GM13977 (cell line): ENCODE data around the gene GUCY2C.

Experiments used
- DNase-seq: peaks from one replicate; pipeline ENCODE4 v3.0.0; 2012; ENCODE audit warnings: low spot score
- in situ Hi-C: fragments of 300-500 bp; cut with MboI; formaldehyde crosslinking; loops from one replicate; pipeline ENCODE4 v1.12.0; 2022; ENCODE audit warnings: low sequenced_read_pairs, low pct_unique_long_range_greater_than_20kb, mixed read lengths, inconsistent platforms; ENCODE audit not compliant: unreplicated experiment
- TF ChIP-seq, protein P1 (sequence below): IDR thresholded peaks from 2 replicates; pipeline ENCODE4 v1.5.1; 2012; ENCODE audit warnings: mild to moderate bottlenecking, control low read depth; ENCODE audit not compliant: insufficient read depth; ENCODE audit errors: extremely low read depth, missing control alignments

GUCY2C gene

DNA sequence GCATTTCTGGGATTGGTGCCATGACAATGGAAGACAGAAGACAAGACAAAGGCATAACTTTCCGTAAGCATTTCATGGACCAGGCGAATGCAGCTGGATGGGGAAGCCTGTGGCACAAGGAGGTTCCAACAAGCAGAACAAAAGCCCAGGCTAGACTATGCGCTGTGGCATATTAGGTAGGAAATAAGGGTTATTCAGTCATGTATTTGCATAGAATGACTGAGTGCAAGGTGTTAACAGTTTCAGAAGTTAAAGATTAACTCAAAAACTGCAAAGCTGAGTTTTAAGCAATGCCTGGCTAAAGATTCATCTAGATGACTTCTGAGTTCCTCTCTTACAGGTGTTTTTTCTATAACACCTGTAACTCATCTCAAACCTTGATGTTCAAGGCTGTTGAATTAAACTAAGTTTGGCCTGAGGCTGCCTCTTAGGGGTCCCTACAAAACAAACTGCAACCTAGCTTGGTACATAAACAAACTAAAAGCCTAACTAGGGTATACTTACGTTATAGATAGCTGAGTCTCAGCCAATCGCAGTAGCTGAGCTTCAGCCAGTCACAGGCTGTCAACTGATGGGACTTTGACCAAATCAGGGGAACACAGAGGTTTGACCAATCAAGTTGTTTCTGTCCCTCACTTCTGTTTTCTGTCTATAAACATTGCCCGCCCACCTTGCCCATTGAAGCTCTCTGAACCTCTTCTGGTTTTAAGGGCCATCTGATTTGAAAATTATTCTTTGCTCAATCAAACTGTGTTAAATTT lies 76.5 kb downstream of the GUCY2C start:
- in situ Hi-C loops = no loop called here
- TF ChIP-seq, protein P1, sequence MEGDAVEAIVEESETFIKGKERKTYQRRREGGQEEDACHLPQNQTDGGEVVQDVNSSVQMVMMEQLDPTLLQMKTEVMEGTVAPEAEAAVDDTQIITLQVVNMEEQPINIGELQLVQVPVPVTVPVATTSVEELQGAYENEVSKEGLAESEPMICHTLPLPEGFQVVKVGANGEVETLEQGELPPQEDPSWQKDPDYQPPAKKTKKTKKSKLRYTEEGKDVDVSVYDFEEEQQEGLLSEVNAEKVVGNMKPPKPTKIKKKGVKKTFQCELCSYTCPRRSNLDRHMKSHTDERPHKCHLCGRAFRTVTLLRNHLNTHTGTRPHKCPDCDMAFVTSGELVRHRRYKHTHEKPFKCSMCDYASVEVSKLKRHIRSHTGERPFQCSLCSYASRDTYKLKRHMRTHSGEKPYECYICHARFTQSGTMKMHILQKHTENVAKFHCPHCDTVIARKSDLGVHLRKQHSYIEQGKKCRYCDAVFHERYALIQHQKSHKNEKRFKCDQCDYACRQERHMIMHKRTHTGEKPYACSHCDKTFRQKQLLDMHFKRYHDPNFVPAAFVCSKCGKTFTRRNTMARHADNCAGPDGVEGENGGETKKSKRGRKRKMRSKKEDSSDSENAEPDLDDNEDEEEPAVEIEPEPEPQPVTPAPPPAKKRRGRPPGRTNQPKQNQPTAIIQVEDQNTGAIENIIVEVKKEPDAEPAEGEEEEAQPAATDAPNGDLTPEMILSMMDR = no peak
- DNase-seq = no peak

DNA sequence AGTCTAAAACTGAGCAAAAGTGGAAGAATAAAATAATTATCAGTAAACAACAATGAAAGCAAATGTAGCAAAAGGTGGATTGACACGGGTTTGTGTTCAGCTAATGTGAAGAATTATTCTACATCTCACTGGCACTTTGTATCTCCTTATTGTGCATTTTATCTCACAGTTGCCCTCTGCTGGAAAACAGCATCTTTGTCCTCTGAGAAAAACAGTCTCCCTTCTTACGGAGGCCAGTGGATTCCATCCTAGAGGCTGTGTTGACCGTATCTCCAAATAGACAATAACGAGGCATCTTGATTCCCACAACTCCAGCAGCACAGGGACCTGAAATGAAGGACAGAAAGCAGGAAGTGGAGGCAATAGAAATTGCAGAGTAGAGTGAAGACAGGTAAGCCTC lies 77.4 kb downstream of the GUCY2C start:
- TF ChIP-seq, protein P1 = peak; percentile 6
- in situ Hi-C loops = no loop called here
- no peak for DNase-seq

DNA sequence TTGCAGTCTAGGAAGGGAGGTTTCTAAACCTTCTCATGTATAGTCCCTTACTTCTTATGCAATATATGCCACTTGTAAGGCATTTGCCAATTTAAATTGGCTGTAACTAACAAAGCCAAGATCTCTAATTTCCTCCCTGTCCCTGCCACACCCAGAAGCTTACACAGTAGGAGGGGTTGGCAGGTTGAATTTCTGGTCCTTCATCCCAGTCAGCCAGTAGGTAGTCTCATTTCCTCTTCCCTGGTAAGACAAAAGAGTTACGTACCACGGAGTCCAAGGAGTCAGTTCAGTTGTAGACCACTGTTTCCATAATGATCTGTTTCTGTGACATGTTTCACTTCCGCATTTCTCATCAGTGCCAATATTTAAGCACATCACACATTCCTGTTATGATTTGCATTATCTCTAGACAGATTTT lies 81.7 kb downstream of the GUCY2C start:
- TF ChIP-seq, protein P1 = no peak
- peak; percentile 23 for DNase-seq
- in situ Hi-C loops = no loop called here

DNA sequence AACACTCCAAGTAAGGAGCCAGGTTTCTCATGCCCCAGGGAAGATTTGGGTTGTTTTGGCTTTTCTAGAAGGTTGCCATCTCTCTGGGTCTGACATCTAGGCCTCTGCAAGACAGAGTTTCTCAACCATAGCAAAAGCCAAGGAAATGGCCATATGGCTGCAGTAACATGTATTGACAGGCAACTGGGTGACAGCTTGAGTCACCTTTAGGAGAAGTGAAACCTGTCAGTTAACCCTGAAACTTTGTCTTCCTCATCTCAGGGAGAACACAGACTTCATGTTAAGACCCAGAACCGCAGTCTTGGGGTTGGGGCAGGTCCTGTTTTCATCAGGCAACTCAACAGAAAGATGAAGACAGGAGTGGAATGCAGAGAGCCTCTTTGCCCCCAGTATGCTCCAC lies 82.7 kb downstream of the GUCY2C start:
- in situ Hi-C loops = no loop called here
- peak; percentile 42 for DNase-seq
- TF ChIP-seq, protein P1 = no peak

DNA sequence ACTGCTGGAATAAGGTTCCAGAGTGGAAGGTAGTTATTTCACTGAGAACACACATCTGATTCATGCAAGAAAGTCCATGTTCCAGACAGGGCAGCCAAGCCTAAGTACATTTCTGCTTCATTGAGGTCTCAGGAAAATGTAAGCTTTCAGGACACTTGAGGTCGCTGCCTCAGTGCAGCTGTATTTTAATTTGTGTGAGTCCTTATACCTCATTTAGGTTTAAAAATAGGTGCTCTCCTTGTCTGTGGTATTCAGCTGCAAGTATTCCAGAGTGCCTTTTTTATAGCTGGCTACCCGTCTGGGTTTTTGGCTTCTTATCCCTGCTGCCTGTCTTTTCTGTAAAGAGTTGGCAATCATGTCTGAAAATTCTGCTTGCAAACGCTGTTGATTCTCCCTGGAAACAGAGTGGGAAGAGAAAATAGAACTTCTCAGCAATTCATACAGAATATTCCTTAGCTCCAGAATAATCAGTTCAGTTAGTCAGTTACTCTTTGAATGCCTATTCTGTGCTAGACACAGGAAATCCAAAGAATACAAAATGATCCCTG lies 83.4 kb downstream of the GUCY2C start:
- TF ChIP-seq, protein P1 = no peak
- in situ Hi-C loops = no loop called here
- no peak for DNase-seq

DNA sequence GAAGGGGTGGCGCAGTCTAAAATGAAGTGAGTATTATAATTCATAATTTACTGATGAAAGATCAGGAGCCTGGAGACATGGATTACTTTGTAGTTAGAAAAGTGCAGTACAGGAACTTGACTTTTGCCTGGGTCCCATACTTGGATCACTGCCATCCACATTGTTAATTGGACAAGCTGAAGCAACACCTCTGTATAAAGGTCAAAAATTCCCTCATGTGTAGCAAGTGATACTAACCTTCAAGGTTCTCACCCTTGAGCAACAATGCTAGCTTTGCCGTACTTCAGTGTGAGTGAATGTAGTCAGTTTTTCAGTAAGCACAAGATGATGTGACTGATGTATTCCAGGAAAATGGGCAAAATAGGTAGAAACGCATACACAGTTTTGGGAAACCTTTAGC lies 84.1 kb downstream of the GUCY2C start:
- TF ChIP-seq, protein P1 = no peak
- DNase-seq = no peak
- in situ Hi-C loops = no loop called here
